ENCODE measurements around the gene HHAT.

DNA sequence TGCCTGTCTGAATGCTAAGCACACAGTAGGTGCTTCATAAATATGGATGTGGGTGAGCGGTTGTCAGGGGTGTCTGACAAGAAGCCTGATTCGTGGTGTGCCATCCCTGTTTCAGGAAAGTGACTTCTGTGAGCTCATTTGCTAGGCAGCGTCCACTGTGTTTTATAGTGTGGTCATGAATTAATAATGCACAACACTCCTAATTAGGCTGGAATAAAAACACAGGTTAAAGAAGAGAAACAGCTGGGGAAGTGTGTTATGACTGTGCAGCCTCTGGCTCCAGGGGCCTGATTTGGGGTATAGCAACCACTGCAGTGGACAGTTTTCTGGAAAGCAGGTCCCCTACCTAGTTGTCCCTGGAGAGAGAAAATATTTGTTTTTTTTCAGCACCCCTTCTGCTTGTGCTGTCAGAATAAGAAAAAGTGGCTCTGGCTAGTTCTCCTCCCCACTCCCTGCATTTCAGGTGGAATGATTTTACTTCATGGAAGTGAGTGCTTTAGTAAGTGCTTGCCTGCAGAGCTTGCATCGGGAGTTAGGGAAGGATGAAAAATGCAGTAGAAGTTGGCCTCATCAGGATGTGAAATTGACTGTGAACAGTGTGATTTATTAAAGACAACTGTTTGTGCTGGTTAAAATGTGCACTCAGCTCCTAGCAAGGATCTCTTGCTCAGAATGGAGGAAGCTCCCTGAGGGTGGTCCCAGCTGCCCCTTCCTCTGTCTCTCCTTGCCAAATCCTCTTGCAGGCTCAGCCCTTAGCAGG, 333.8 kb downstream of the HHAT start:
- TF ChIP-seq, protein P1, sequence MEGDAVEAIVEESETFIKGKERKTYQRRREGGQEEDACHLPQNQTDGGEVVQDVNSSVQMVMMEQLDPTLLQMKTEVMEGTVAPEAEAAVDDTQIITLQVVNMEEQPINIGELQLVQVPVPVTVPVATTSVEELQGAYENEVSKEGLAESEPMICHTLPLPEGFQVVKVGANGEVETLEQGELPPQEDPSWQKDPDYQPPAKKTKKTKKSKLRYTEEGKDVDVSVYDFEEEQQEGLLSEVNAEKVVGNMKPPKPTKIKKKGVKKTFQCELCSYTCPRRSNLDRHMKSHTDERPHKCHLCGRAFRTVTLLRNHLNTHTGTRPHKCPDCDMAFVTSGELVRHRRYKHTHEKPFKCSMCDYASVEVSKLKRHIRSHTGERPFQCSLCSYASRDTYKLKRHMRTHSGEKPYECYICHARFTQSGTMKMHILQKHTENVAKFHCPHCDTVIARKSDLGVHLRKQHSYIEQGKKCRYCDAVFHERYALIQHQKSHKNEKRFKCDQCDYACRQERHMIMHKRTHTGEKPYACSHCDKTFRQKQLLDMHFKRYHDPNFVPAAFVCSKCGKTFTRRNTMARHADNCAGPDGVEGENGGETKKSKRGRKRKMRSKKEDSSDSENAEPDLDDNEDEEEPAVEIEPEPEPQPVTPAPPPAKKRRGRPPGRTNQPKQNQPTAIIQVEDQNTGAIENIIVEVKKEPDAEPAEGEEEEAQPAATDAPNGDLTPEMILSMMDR (IDR thresholded peaks at IDR 0.05): no peak
- TF ChIP-seq POLR2A (IDR thresholded peaks at IDR 0.05): no peak
- no peak for TF ChIP-seq POLR2AphosphoS5 (IDR thresholded peaks at IDR 0.05)

Data from breast epithelium (tissue), 3 donors.